ENCODE measurements around the gene FBN1.

FBN1 gene

GRCh38 chr15:48680841-48681240, 35.3 kb upstream of the FBN1 start:
- TF ChIP-seq CTCF (IDR thresholded peaks at IDR 0.05; ENCODE audit: control extremely low read depth, extremely low read depth, low read depth, missing control alignments) = no peak
- ChIA-PET CTCF (interaction anchor here (1.4 to 2.6 kb wide), 2 partner anchors 11 to 322 kb away, joined by 3 to 11 read pairs; no protein-coding TSS in a partner anchor), POLR2A (no interaction called here)
- no peak for DNase-seq (ENCODE audit: extremely low spot score)

- TF ChIP-seq CTCF (IDR thresholded peaks at IDR 0.05; ENCODE audit: control extremely low read depth, extremely low read depth, low read depth, missing control alignments) = no peak
- CTCF ChIA-PET = interaction anchor here (1.4 to 2.6 kb wide), 2 partner anchors 10 to 321 kb away, joined by 3 to 11 read pairs; no protein-coding TSS in a partner anchor
- POLR2A ChIA-PET = no interaction called here
These were observed 34.4 kb upstream of the FBN1 start for GRCh38 chr15:48679952-48680351.

GRCh38 chr15:48678851-48679250, 33.3 kb upstream of the FBN1 start:
- CTCF ChIA-PET = interaction anchor here (1.4 to 2.6 kb wide), 2 partner anchors 9 to 199 kb away, joined by 3 to 11 read pairs; no protein-coding TSS in a partner anchor
- no peak for DNase-seq (ENCODE audit: extremely low spot score)
- TF ChIP-seq CTCF (IDR thresholded peaks at IDR 0.05; ENCODE audit: control extremely low read depth, extremely low read depth, low read depth, missing control alignments) = no peak
- POLR2A ChIA-PET = no interaction called here

More at GRCh38 chr15:48679952-48680351, 34.4 kb upstream of the FBN1 start:
- no peak for DNase-seq (ENCODE audit: extremely low spot score)

GRCh38 chr15:48677821-48678220, 32.3 kb upstream of the FBN1 start:
- CTCF ChIA-PET = no interaction called here
- TF ChIP-seq CTCF (IDR thresholded peaks at IDR 0.05; ENCODE audit: control extremely low read depth, extremely low read depth, low read depth, missing control alignments) = no peak
- POLR2A ChIA-PET = no interaction called here
- DNase-seq (ENCODE audit: extremely low spot score) = no peak

GRCh38 chr15:48675436-48675835, 29.9 kb upstream of the FBN1 start:
- no peak for TF ChIP-seq CTCF (IDR thresholded peaks at IDR 0.05; ENCODE audit: control extremely low read depth, extremely low read depth, low read depth, missing control alignments)
- no peak for DNase-seq (ENCODE audit: extremely low spot score)
- ChIA-PET POLR2A (no interaction called here), CTCF (interaction anchor here (1.3 kb wide), 2 partner anchors 10 to 18 kb away, joined by 4 read pairs; no protein-coding TSS in a partner anchor)

GRCh38 chr15:48674876-48675275, 29.4 kb upstream of the FBN1 start:
- no peak for DNase-seq (ENCODE audit: extremely low spot score)
- no peak for TF ChIP-seq CTCF (IDR thresholded peaks at IDR 0.05; ENCODE audit: control extremely low read depth, extremely low read depth, low read depth, missing control alignments)
- CTCF ChIA-PET = interaction anchor here (1.3 to 1.7 kb wide), 3 partner anchors 10 to 50 kb away, joined by 3 to 4 read pairs (median 4); no protein-coding TSS in a partner anchor
- POLR2A ChIA-PET = no interaction called here

All from GM10248 (cell line).